HUES64 (cell line): Measurements from ENCODE around the gene CCDC177.
"Not testable (repeated sequence)": the region's sequence is repeated elsewhere in the genome, so short reads cannot be mapped to it uniquely, and the experiment has no call there.

ENCODE experiments used
- H3K27ac ChIP-seq: 2 replicates; pipeline ENCODE4 v1.7.0; 2013; ENCODE audit warnings: low read depth, low read length, inconsistent platforms
- H3K27me3 ChIP-seq: 2 replicates; pipeline ENCODE4 v1.6.1; 2013; ENCODE audit warnings: mild to moderate bottlenecking, low read length; ENCODE audit not compliant: insufficient read depth
- H3K36me3 ChIP-seq: 2 replicates; pipeline ENCODE4 v1.6.1; 2013; ENCODE audit warnings: mild to moderate bottlenecking, low read length; ENCODE audit not compliant: insufficient read depth
- H3K4me1 ChIP-seq: 2 replicates; pipeline ENCODE4 v1.6.1; 2013; ENCODE audit warnings: mild to moderate bottlenecking, low read length, moderate library complexity; ENCODE audit not compliant: insufficient read depth
- H3K4me3 ChIP-seq: 2 replicates; pipeline ENCODE4 v1.5.1; 2013; ENCODE audit warnings: mild to moderate bottlenecking, low read length, moderate library complexity
- H3K9ac ChIP-seq: 2 replicates; pipeline ENCODE4 v1.6.1; 2013; ENCODE audit warnings: mild to moderate bottlenecking, low read depth, low read length
- H3K9me3 ChIP-seq: 2 replicates; pipeline ENCODE4 v1.6.1; 2013; ENCODE audit warnings: low read depth, low read length; ENCODE audit not compliant: insufficient read depth
- WGBS: fragments of 150-250, 120-280 bp; methylation state at CpG from one replicate; pipeline ENCODE4 v1.1.7; 2013; ENCODE audit warnings: missing lambda C conversion rate; 5-methylcytosine and 5-hydroxymethylcytosine counted together

Gene CCDC177

GRCh38 chr14:69599431-69599830 lies 24.8 kb upstream of the CCDC177 start:
- not testable (repeated sequence) for H3K4me3 ChIP-seq, H3K27me3 ChIP-seq, H3K9ac ChIP-seq, H3K27ac ChIP-seq, H3K9me3 ChIP-seq, H3K4me1 ChIP-seq, H3K36me3 ChIP-seq
- WGBS: 95% methylated on average over 3 of the region's 5 CpGs

GRCh38 chr14:69595336-69595735 lies 20.7 kb upstream of the CCDC177 start:
- Histone ChIP-seq H3K36me3 (no peaks in the 10 kb centered on the region), H3K9me3 (no peaks in the 10 kb centered on the region), H3K27ac (no peak overlapping the region), H3K4me3 (no peak overlapping the region), H3K27me3 (no peaks in the 10 kb centered on the region), H3K9ac (no peak overlapping the region), H3K4me1 (0 out of 2 replicates have a peak, but pooled peaks cover 4% of the 10 kb centered on the region)
- WGBS: 76% methylated on average over 4 of the region's 5 CpGs

- no peaks in the 10 kb centered on the region for H3K9me3 ChIP-seq
- H3K27ac ChIP-seq: no peak overlapping the region
- no peaks in the 10 kb centered on the region for H3K36me3 ChIP-seq
- no peaks in the 10 kb centered on the region for H3K27me3 ChIP-seq
- no peak overlapping the region for H3K4me3 ChIP-seq
- H3K9ac ChIP-seq: no peak overlapping the region
- WGBS: 90% methylated on average over 6 of the region's 6 CpGs
- H3K4me1 ChIP-seq: 0 out of 2 replicates have a peak, but pooled peaks cover 4% of the 10 kb centered on the region
Measured at GRCh38 chr14:69594846-69595245, 20.2 kb upstream of the CCDC177 start.

- no peak overlapping the region for H3K27ac ChIP-seq
- no peak overlapping the region for H3K4me3 ChIP-seq
- 79% methylated on average over 6 of the region's 6 CpGs for WGBS
Measured at GRCh38 chr14:69593018-69593677, 18.5 kb upstream of the CCDC177 start.

GRCh38 chr14:69591317-69591716 lies 16.6 kb upstream of the CCDC177 start:
- Histone ChIP-seq H3K4me3 (no peak overlapping the region), H3K4me1 (0 out of 2 replicates have a peak, but pooled peaks cover 4% of the 10 kb centered on the region), H3K27ac (no peak overlapping the region), H3K36me3 (no peaks in the 10 kb centered on the region), H3K9ac (no peak overlapping the region), H3K27me3 (no peaks in the 10 kb centered on the region), H3K9me3 (no peaks in the 10 kb centered on the region)
- 90% methylated on average over 2 of the region's 2 CpGs for WGBS

More at GRCh38 chr14:69593018-69593677, 18.5 kb upstream of the CCDC177 start:
- H3K36me3 ChIP-seq: no peaks in the 10 kb centered on the region
- H3K9me3 ChIP-seq: no peaks in the 10 kb centered on the region
- H3K9ac ChIP-seq: no peak overlapping the region
- no peaks in the 10 kb centered on the region for H3K27me3 ChIP-seq
- 0 out of 2 replicates have a peak, but pooled peaks cover 4% of the 10 kb centered on the region for H3K4me1 ChIP-seq

- Histone ChIP-seq H3K27me3 (no peaks in the 10 kb centered on the region), H3K9me3 (no peaks in the 10 kb centered on the region), H3K27ac (no peak overlapping the region), H3K36me3 (no peaks in the 10 kb centered on the region), H3K4me1 (no peaks in the 10 kb centered on the region), H3K9ac (no peak overlapping the region), H3K4me3 (no peak overlapping the region)
- WGBS: 91% methylated on average over 8 of the region's 8 CpGs
Measured at GRCh38 chr14:69587389-69587788, 12.7 kb upstream of the CCDC177 start.

- H3K4me1 ChIP-seq: no peaks in the 10 kb centered on the region
- no peaks in the 10 kb centered on the region for H3K9me3 ChIP-seq
- 89% methylated on average over 4 of the region's 4 CpGs for WGBS
- no peak overlapping the region for H3K4me3 ChIP-seq
- H3K27ac ChIP-seq: no peak overlapping the region
- no peak overlapping the region for H3K9ac ChIP-seq
- H3K27me3 ChIP-seq: no peaks in the 10 kb centered on the region
- H3K36me3 ChIP-seq: no peaks in the 10 kb centered on the region
Measured at GRCh38 chr14:69586404-69586803, 11.7 kb upstream of the CCDC177 start.

- Histone ChIP-seq H3K4me1 (no peaks in the 10 kb centered on the region), H3K9ac (no peak overlapping the region), H3K9me3 (no peaks in the 10 kb centered on the region), H3K36me3 (no peaks in the 10 kb centered on the region), H3K4me3 (no peak overlapping the region), H3K27me3 (no peaks in the 10 kb centered on the region), H3K27ac (no peak overlapping the region)
- 89% methylated on average over 1 of the region's 1 CpG for WGBS
Measured at GRCh38 chr14:69584389-69584788, 9.7 kb upstream of the CCDC177 start.

GRCh38 chr14:69582829-69583228 lies 8.2 kb upstream of the CCDC177 start:
- no peak overlapping the region for H3K27ac ChIP-seq
- no peaks in the 10 kb centered on the region for H3K27me3 ChIP-seq
- H3K9me3 ChIP-seq: no peaks in the 10 kb centered on the region
- 94% methylated on average over 4 of the region's 4 CpGs for WGBS
- no peaks in the 10 kb centered on the region for H3K4me1 ChIP-seq
- no peak overlapping the region for H3K4me3 ChIP-seq
- no peak overlapping the region for H3K9ac ChIP-seq
- H3K36me3 ChIP-seq: no peaks in the 10 kb centered on the region

- H3K9ac ChIP-seq: no peak overlapping the region
- 75% methylated on average over 1 of the region's 1 CpG for WGBS
- H3K4me3 ChIP-seq: no peak overlapping the region
- no peaks in the 10 kb centered on the region for H3K4me1 ChIP-seq
- H3K27me3 ChIP-seq: no peaks in the 10 kb centered on the region
- H3K27ac ChIP-seq: no peak overlapping the region
- no peaks in the 10 kb centered on the region for H3K9me3 ChIP-seq
- no peaks in the 10 kb centered on the region for H3K36me3 ChIP-seq
Measured at GRCh38 chr14:69582212-69582611, 7.5 kb upstream of the CCDC177 start.

GRCh38 chr14:69581316-69581935 lies 6.8 kb upstream of the CCDC177 start:
- Histone ChIP-seq H3K9me3 (no peaks in the 10 kb centered on the region), H3K4me3 (no peak overlapping the region), H3K27ac (no peak overlapping the region), H3K9ac (no peak overlapping the region), H3K4me1 (no peaks in the 10 kb centered on the region), H3K36me3 (no peaks in the 10 kb centered on the region), H3K27me3 (no peaks in the 10 kb centered on the region)
- 93% methylated on average over 7 of the region's 7 CpGs for WGBS
